H9 (cell line): Measurements from ENCODE around the gene CACNA1D. TPM values are rescaled to one million over a fixed set of nuclear protein-coding genes. Genes with fewer than 3 reads are reported as not detected.

Experiments
- DNase-seq: peaks from one replicate; pipeline ENCODE4 v3.0.0-alpha.2; 2017
- H2AFZ ChIP-seq: one replicate; pipeline ENCODE4 v1.6.1; 2013; ENCODE audit warnings: mild to moderate bottlenecking, low read length, control low read depth, moderate library complexity
- H2AK5ac ChIP-seq: 2 replicates; pipeline ENCODE4 v1.6.1; 2013; ENCODE audit warnings: low read length, control low read depth, mixed read lengths; ENCODE audit not compliant: insufficient read length
- H2BK120ac ChIP-seq: one replicate; pipeline ENCODE4 v1.6.1; 2013; ENCODE audit warnings: low read depth, mild to moderate bottlenecking, low read length, control low read depth, inconsistent platforms; ENCODE audit not compliant: poor library complexity, severe bottlenecking
- H2BK12ac ChIP-seq: 2 replicates; pipeline ENCODE4 v1.6.1; 2013; ENCODE audit warnings: low read length, control low read depth, mixed read lengths, low read depth; ENCODE audit not compliant: insufficient read length
- H2BK15ac ChIP-seq: 2 replicates; pipeline ENCODE4 v1.6.1; 2013; ENCODE audit warnings: low read depth, low read length, control low read depth
- H2BK20ac ChIP-seq: one replicate; pipeline ENCODE4 v1.6.1; 2013; ENCODE audit warnings: low read depth, mild to moderate bottlenecking, low read length, control low read depth, inconsistent platforms; ENCODE audit not compliant: poor library complexity, severe bottlenecking
- H2BK5ac ChIP-seq: 2 replicates; pipeline ENCODE4 v1.6.1; 2013; ENCODE audit warnings: low read length, control low read depth, mixed read lengths; ENCODE audit not compliant: insufficient read length
- H3K14ac ChIP-seq: 2 replicates; pipeline ENCODE4 v1.6.1; 2013; ENCODE audit warnings: low read length, control low read depth; ENCODE audit not compliant: insufficient read depth
- H3K18ac ChIP-seq: 2 replicates; pipeline ENCODE4 v1.6.1; 2013; ENCODE audit warnings: low read depth, mild to moderate bottlenecking, mixed read lengths, low read length, control low read depth; ENCODE audit not compliant: insufficient read length
- H3K23ac ChIP-seq: 2 replicates; pipeline ENCODE4 v1.6.1; 2013; ENCODE audit warnings: low read length, control low read depth, mixed read lengths, low read depth; ENCODE audit not compliant: insufficient read length
- H3K23me2 ChIP-seq: 2 replicates; pipeline ENCODE4 v1.6.1; 2013; ENCODE audit warnings: low read depth, mild to moderate bottlenecking, mixed read lengths, low read length, control low read depth; ENCODE audit not compliant: insufficient read length, poor library complexity, severe bottlenecking
- H3K27ac ChIP-seq: 2 replicates; pipeline ENCODE4 v1.5.1; 2013; ENCODE audit warnings: low read length, control low read depth, mixed read lengths, low read depth; ENCODE audit not compliant: insufficient read length
- H3K27me3 ChIP-seq: 2 replicates; pipeline ENCODE4 v1.6.1; 2013; ENCODE audit warnings: low read length, control low read depth, inconsistent platforms; ENCODE audit not compliant: insufficient read depth
- H3K4ac ChIP-seq: 2 replicates; pipeline ENCODE4 v1.6.1; 2013; ENCODE audit warnings: low read depth, mild to moderate bottlenecking, control low read depth, inconsistent platforms, low read length, moderate library complexity
- H3K4me1 ChIP-seq: 2 replicates; pipeline ENCODE4 v1.6.1; 2013; ENCODE audit warnings: low read length, control low read depth, inconsistent platforms; ENCODE audit not compliant: insufficient read depth
- H3K4me2 ChIP-seq: 2 replicates; pipeline ENCODE4 v1.6.1; 2013; ENCODE audit warnings: low read length, control low read depth, mixed read lengths; ENCODE audit not compliant: insufficient read length, insufficient read depth
- H3K56ac ChIP-seq: 2 replicates; pipeline ENCODE4 v1.6.1; 2013; ENCODE audit warnings: low read depth, mild to moderate bottlenecking, mixed read lengths, low read length, control low read depth; ENCODE audit not compliant: insufficient read length
- H3K79me1 ChIP-seq: 2 replicates; pipeline ENCODE4 v1.6.1; 2013; ENCODE audit warnings: low read depth, mild to moderate bottlenecking, moderate library complexity, low read length, control low read depth, inconsistent platforms; ENCODE audit not compliant: insufficient read depth, poor library complexity, severe bottlenecking
- H3K79me2 ChIP-seq: 2 replicates; pipeline ENCODE4 v1.6.1; 2013; ENCODE audit warnings: low read length, control low read depth, inconsistent platforms; ENCODE audit not compliant: insufficient read depth
- H3K9ac ChIP-seq: 2 replicates; pipeline ENCODE4 v1.6.1; 2013; ENCODE audit warnings: low read length, control low read depth, mixed read lengths; ENCODE audit not compliant: insufficient read length; ENCODE audit errors: extremely low read depth
- H3K9me3 ChIP-seq: one replicate; pipeline ENCODE4 v1.6.1; 2013; ENCODE audit warnings: low read depth, low read length, inconsistent platforms; ENCODE audit not compliant: control insufficient read depth
- H3T11ph ChIP-seq: one replicate; pipeline ENCODE4 v1.6.1; 2013; ENCODE audit warnings: mild to moderate bottlenecking, low read length, control low read depth, inconsistent platforms
- H4K20me1 ChIP-seq: one replicate; pipeline ENCODE4 v1.6.1; 2013; ENCODE audit not compliant: control insufficient read depth, insufficient read length, insufficient read depth
- H4K5ac ChIP-seq: 2 replicates; pipeline ENCODE4 v1.6.1; 2013; ENCODE audit warnings: low read depth, mild to moderate bottlenecking, mixed read lengths, low read length, control low read depth; ENCODE audit not compliant: insufficient read length
- H4K8ac ChIP-seq: replicated peaks from 2 replicates; pipeline ENCODE4 v1.6.1; 2013; ENCODE audit warnings: low read length, control low read depth, mixed read lengths, low read depth; ENCODE audit not compliant: insufficient read length
- H4K91ac ChIP-seq: 2 replicates; pipeline ENCODE4 v1.6.1; 2013; ENCODE audit warnings: low read depth, mild to moderate bottlenecking, moderate library complexity, mixed read lengths, low read length, control low read depth; ENCODE audit not compliant: insufficient read length
- H3K27ac Mint-ChIP-seq, 3 experiments: 2 replicates in 2 of 3; 3 replicates in 1 of 3; pipeline ENCODE4 v1.8.0; 2020 to 2021; ENCODE audit warnings: mixed read lengths in 3 of 3, mild to moderate bottlenecking in 1 of 3, moderate library complexity in 1 of 3
- H3K27me3 Mint-ChIP-seq: 2 replicates; pipeline ENCODE4 v1.8.0; 2021; ENCODE audit warnings: low read depth, mild to moderate bottlenecking, moderate library complexity, mixed read lengths
- H3K36me3 Mint-ChIP-seq, 3 experiments: 2 replicates in 2 of 3; 3 replicates in 1 of 3; pipeline ENCODE4 v1.8.0; 2020 to 2021; ENCODE audit warnings: low read depth in 3 of 3, mixed read lengths in 3 of 3; ENCODE audit not compliant: insufficient read depth in 1 of 3
- H3K4me1 Mint-ChIP-seq, 2 experiments: 2 replicates each; pipeline ENCODE4 v1.8.0; 2020; ENCODE audit warnings: mixed read lengths in 2 of 2
- H3K4me3 Mint-ChIP-seq, 2 experiments: 2 replicates in 1 of 2; 3 replicates in 1 of 2; pipeline ENCODE4 v1.8.0; 2020 to 2021; ENCODE audit warnings: mild to moderate bottlenecking in 2 of 2, mixed read lengths in 2 of 2, moderate library complexity in 1 of 2
- H3K9me3 Mint-ChIP-seq, 2 experiments: 2 replicates in 1 of 2; 3 replicates in 1 of 2; pipeline ENCODE4 v1.8.0; 2020; ENCODE audit warnings: mild to moderate bottlenecking in 2 of 2, mixed read lengths in 2 of 2, moderate library complexity in 1 of 2
- CTCF ChIP-seq: fragments of 200-600 bp; sonication (generic); conservative IDR thresholded peaks from 3 replicates; pipeline ENCODE4 v1.8.0; 2021; ENCODE audit warnings: antibody characterized with exemption, mild to moderate bottlenecking
- WGBS: extraction: QIAGEN DNeasy Blood & Tissue Kit; methylation state at CpG from one replicate; pipeline ENCODE4 v1.1.7; 2013; ENCODE audit warnings: missing lambda C conversion rate, low lambda C conversion rate, mixed read lengths; ENCODE audit not compliant: insufficient read length; ENCODE audit errors: extremely low coverage; 5-methylcytosine and 5-hydroxymethylcytosine counted together
- total RNA-seq: library from RNA; stranded (reverse); gene quantifications from 2 replicates; pipeline ENCODE4 v1.2.1, GENCODE V29; 2021

CACNA1D gene
- total RNA-seq, 1 experiment from 2014 or later: 3.5 TPM

DNA sequence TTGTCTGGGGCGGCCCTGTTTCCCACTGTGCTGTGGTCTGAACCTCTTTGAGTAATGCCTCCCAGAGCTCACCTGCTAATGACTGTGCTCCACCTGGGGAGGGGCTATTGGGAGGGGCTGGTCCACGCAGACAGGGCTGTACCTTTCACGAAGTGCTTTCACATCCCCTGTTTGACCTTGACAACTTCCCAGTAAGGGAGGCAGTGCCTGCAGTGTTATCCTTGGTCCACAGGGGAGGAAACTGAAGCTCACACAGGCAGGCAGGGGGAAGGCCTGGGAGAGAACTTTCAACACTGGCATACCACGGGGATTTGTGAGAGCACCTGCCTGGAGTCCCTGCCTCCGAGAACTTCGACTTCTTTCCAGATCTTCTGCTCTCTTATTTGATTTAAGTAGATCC lies 91.2 kb downstream of the CACNA1D start:
- no peak overlapping the region for H3K14ac ChIP-seq
- WGBS: no CpG with 5 or more reads among the region's 6 CpGs
- no peak overlapping the region for H2BK5ac ChIP-seq
- H3K79me2 ChIP-seq: no peaks in the 10 kb centered on the region
- Mint-ChIP-seq H3K4me1 (peaks cover 17 to 19% of the 10 kb centered on the region in 2 experiments), H3K27ac (peak overlapping the region in 1 of 3 experiments; percentile 71; a peak in 1 of 7 replicates), H3K36me3 (no peaks in the 10 kb centered on the region), H3K27me3 (peaks cover 1% of the 10 kb centered on the region; the same call in 1 of the 2 replicates), H3K4me3 (no peak overlapping the region), H3K9me3 (no peaks in the 10 kb centered on the region)
- H2AK5ac ChIP-seq: no peak overlapping the region
- H3K4me2 ChIP-seq: no peak overlapping the region
- no peak overlapping the region for H4K91ac ChIP-seq
- H2BK20ac ChIP-seq: no peak overlapping the region
- no peaks in the 10 kb centered on the region for H3K79me1 ChIP-seq
- H4K8ac ChIP-seq: no peak overlapping the region
- H3K56ac ChIP-seq: no peak overlapping the region
- no peak overlapping the region for H2BK120ac ChIP-seq
- no peak overlapping the region for H2BK12ac ChIP-seq
- H3K27me3 ChIP-seq: no peaks in the 10 kb centered on the region
- DNase-seq: no peak
- no peak overlapping the region for H3K9ac ChIP-seq
- no peaks in the 10 kb centered on the region for H3K23me2 ChIP-seq
- peaks cover 2% of the 10 kb centered on the region; the same call in 1 of the 2 replicates for H3K4me1 ChIP-seq
- no peak overlapping the region for H4K5ac ChIP-seq
- no peaks in the 10 kb centered on the region for H4K20me1 ChIP-seq
- H3K23ac ChIP-seq: no peak overlapping the region
- peak; percentile 27; the same call in 1 of the 3 replicates for TF ChIP-seq CTCF
- H3K18ac ChIP-seq: no peak overlapping the region
- H3K4ac ChIP-seq: no peak overlapping the region
- H3T11ph ChIP-seq: no peak overlapping the region
- H2AFZ ChIP-seq: no peak overlapping the region
- H3K9me3 ChIP-seq: no peaks in the 10 kb centered on the region
- no peak overlapping the region for H3K27ac ChIP-seq
- H2BK15ac ChIP-seq: no peak overlapping the region
